ENCODE measurements around the gene ITPA. TPM values are rescaled to one million over a fixed set of nuclear protein-coding genes. Genes with fewer than 3 reads are reported as not detected.
A peak's percentile ranks its signal among the peaks of the same experiment; 100 is the strongest.

ITPA gene
- total and polyA plus RNA-seq, 2 experiments from 2014 or later, result 33.8 to 74.1 TPM

DNA sequence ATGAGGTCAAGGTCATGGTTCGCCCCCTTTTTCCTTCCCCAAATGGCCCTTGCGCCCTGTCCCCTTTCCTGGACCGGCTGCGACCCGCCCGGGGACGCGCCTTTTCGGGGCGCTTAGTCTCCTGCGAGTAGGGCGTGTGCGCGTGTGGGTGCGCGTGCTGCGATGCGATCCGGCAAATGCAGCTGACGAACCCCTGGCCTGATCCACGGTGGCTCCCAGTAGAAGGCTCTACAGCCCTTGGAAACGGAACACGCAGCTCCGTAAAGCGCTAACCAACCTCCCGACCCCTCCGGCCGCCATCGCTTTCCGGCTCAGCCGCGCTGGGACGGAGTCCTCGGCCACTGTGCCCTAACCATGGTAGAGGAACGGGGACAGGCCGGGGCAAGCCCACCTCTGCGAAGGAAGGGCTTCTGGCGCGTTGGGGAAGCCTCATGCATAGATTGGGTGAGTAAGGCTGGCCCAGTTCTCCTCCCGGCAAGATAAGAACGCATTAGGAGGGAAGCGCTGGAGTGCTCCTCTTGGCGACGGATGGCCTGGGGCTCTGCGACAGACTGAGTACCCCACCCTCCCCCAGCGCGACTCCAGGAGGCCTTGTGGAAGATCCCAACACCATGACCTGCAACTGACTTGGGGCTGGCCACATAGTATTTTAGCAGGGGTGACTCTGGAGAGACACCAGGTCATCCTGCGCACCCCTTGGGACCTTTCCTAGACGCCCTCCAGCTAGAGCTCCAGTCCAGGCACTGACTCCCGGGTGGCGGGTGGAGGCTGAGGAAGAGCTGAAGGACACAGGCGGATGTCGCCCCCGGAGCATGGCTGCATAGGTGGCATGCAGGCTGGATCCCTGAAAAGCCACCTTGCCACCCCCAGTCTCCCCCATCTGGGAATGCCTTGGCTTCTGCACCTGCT, 30.8 kb downstream of the ITPA start:
- no peaks in the 10 kb centered on the region for H3K4me1 ChIP-seq (ENCODE audit: low read depth)
- H3K27ac ChIP-seq, result no peak overlapping the region
- DNase-seq (ENCODE audit: low read depth in 1 of 2, low spot score in 1 of 2), result peak in 1 of 2 donors; percentile 37
- H3K36me3 ChIP-seq, result no peaks in the 10 kb centered on the region
- H3K4me3 ChIP-seq, result peak overlapping the region; percentile 41
- TF ChIP-seq CTCF (IDR thresholded peaks at IDR 0.05; ENCODE audit: low read depth, low read length), result no peak
- peaks cover 91% of the 10 kb centered on the region for H3K27me3 ChIP-seq
- no peaks in the 10 kb centered on the region for H3K9me3 ChIP-seq (ENCODE audit: low read depth)

- Histone ChIP-seq H3K9me3 (ENCODE audit: low read depth) (no peaks in the 10 kb centered on the region), H3K4me3 (no peak overlapping the region), H3K27me3 (peaks cover 84% of the 10 kb centered on the region), H3K36me3 (no peaks in the 10 kb centered on the region), H3K27ac (no peak overlapping the region), H3K4me1 (ENCODE audit: low read depth) (no peaks in the 10 kb centered on the region)
- no peak for DNase-seq (ENCODE audit: low read depth in 1 of 2, low spot score in 1 of 2)
- TF ChIP-seq CTCF (IDR thresholded peaks at IDR 0.05; ENCODE audit: low read depth, low read length), result no peak
Observed at GRCh38 chr20:3240776-3241363, 31.6 kb downstream of the ITPA start.

DNA sequence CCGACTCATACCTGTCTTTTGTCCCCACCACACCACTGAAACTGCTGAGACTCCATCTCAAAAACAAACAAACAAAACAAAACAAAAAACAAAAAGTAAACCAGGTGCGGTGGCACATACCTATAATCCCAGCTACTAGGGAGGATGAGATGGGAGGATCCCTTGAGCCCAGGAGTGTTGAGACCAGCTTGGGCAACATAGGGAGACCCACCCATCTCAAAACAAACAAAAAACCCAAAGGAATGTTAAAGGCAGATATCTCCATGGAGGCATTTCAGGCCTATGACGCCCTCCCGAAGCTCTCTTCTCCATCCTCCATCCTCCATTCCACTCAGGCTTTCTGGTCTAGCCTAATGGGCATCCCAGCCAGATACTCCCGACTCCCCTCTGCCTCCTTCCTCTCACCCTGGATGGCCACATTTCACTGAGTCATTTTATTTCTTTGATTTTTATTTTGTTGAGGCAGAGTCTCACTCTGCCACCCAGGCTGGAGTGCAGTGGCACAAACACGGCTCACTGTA, 32.9 kb downstream of the ITPA start:
- H3K4me3 ChIP-seq, result no peak overlapping the region
- no peak overlapping the region for H3K27ac ChIP-seq
- H3K36me3 ChIP-seq, result no peaks in the 10 kb centered on the region
- H3K27me3 ChIP-seq, result peaks cover 74% of the 10 kb centered on the region
- H3K4me1 ChIP-seq (ENCODE audit: low read depth), result no peaks in the 10 kb centered on the region
- TF ChIP-seq CTCF (IDR thresholded peaks at IDR 0.05; ENCODE audit: low read depth, low read length), result no peak
- DNase-seq (ENCODE audit: low read depth in 1 of 2, low spot score in 1 of 2), result no peak
- H3K9me3 ChIP-seq (ENCODE audit: low read depth), result no peaks in the 10 kb centered on the region

- Histone ChIP-seq H3K27me3 (peaks cover 74% of the 10 kb centered on the region), H3K36me3 (no peaks in the 10 kb centered on the region), H3K4me3 (no peak overlapping the region), H3K9me3 (ENCODE audit: low read depth) (no peaks in the 10 kb centered on the region), H3K27ac (no peak overlapping the region), H3K4me1 (ENCODE audit: low read depth) (no peaks in the 10 kb centered on the region)
- DNase-seq (ENCODE audit: low read depth in 1 of 2, low spot score in 1 of 2), result no peak
- TF ChIP-seq CTCF (IDR thresholded peaks at IDR 0.05; ENCODE audit: low read depth, low read length), result no peak
Observed at GRCh38 chr20:3243718-3244358, 34.5 kb downstream of the ITPA start.

DNA sequence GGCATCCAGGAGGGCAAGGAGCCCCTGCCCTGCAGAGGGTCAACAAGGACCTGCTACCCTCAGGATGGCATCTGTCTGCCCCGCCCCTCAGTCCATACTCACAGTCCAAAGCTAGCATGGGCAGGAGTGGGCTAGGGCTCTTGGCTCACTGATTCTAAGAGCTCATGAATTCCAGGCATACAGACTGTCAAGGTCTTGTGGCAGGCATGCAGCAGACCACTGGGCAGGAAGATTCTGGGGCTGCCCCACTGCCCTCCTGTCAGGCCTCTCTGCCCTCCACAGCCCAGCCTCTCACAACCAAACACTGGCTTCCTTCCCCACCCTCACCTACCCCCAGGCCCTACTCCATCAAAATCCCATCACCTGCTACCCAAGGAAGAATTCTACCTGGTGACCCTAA, 35.3 kb downstream of the ITPA start:
- Histone ChIP-seq H3K36me3 (no peaks in the 10 kb centered on the region), H3K4me1 (ENCODE audit: low read depth) (no peaks in the 10 kb centered on the region), H3K4me3 (no peak overlapping the region), H3K9me3 (ENCODE audit: low read depth) (no peaks in the 10 kb centered on the region), H3K27ac (no peak overlapping the region), H3K27me3 (peaks cover 74% of the 10 kb centered on the region)
- no peak for DNase-seq (ENCODE audit: low read depth in 1 of 2, low spot score in 1 of 2)
- no peak for TF ChIP-seq CTCF (IDR thresholded peaks at IDR 0.05; ENCODE audit: low read depth, low read length)
